ENCODE data around the gene ANK3. TPM values are rescaled to one million over a fixed set of nuclear protein-coding genes. Genes with fewer than 3 reads are reported as not detected.

Gene ANK3
- total RNA-seq, 1 experiment from 2014 or later, result 15.3 TPM

DNA sequence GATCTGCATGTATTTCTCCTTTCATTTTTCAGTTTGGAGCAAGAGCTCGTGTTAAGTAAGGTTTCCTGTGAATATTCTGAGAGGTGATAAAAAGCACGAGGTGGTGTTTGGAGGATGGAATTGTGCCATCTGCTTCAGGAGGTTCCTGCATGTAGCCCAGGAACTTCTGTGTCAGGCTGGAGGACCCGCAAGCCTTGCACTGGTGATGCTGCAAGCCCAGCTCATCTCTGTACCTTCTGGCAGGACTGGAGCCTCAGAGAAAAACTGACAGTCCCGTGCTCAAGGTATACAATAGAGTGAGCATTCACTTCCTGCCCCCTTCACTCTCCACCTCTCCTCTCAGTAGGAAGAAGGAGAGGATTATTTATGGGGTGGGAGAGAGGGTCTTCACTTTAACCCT is 242.7 kb downstream of the ANK3 start:
- Histone ChIP-seq H3K27me3 (ENCODE audit: insufficient read depth, low read length) (no peaks in the 10 kb centered on the region), H3K9me3 (ENCODE audit: control insufficient read depth in 1 of 2, insufficient read depth in 1 of 2, low read depth in 1 of 2, low read length in 2 of 2) (no peaks in the 10 kb centered on the region), H3K4me2 (ENCODE audit: low read length) (no peak overlapping the region), H3K27ac (ENCODE audit: low read depth, low read length) (no peak overlapping the region), H3K79me2 (ENCODE audit: insufficient read depth, low read length) (no peaks in the 10 kb centered on the region), H4K20me1 (ENCODE audit: insufficient read depth) (no peaks in the 10 kb centered on the region), H2AFZ (ENCODE audit: low read depth, low read length, poor library complexity, severe bottlenecking) (no peak overlapping the region), H3K4me1 (ENCODE audit: control insufficient read depth in 1 of 2, insufficient read depth in 2 of 2, low read length in 2 of 2) (peaks cover 20 to 26% of the 10 kb centered on the region in 2 experiments), H3K4me3 (replicated peaks in 1 of 2; ENCODE audit: low read depth in 1 of 2, low read length in 2 of 2) (no peak overlapping the region), H3K9me2 (ENCODE audit: insufficient read depth) (0 out of 2 replicates have a peak, but pooled peaks cover 4% of the 10 kb centered on the region), H3K36me3 (ENCODE audit: control insufficient read depth in 1 of 2, insufficient read depth in 2 of 2, low read length in 2 of 2) (no peaks in the 10 kb centered on the region), H3K9ac (ENCODE audit: low read length) (no peak overlapping the region)
- no peak for DNase-seq (ENCODE audit: low read depth, low spot score)
- no peak for ATAC-seq
- BruUV-seq (replicated peaks), result no TSS peak
- CTCF ChIA-PET, result no interaction called here
- TF ChIP-seq EGR1 (IDR thresholded peaks at IDR 0.05; ENCODE audit: low read depth) (no peak), ELF1 (IDR thresholded peaks at IDR 0.05; ENCODE audit: borderline replicate concordance, low read depth) (no peak), EZH2phosphoT487 (IDR thresholded peaks at IDR 0.05; ENCODE audit: borderline replicate concordance) (no peak), RAD21 (IDR thresholded peaks at IDR 0.05; ENCODE audit: low read depth) (no peak), YY1 (IDR thresholded peaks at IDR 0.05; ENCODE audit: extremely low read depth, insufficient replicate concordance, low read depth, low read length) (no peak), CEBPB (IDR thresholded peaks at IDR 0.05; ENCODE audit: low read depth) (no peak), JUND (IDR thresholded peaks at IDR 0.05) (no peak), POLR2A (IDR thresholded peaks at IDR 0.05; ENCODE audit: borderline replicate concordance, extremely low read depth, insufficient read depth, insufficient read length) (no peak), SIN3A (IDR thresholded peaks at IDR 0.05; ENCODE audit: low read depth) (no peak)
- TF ChIP-seq, protein P1, sequence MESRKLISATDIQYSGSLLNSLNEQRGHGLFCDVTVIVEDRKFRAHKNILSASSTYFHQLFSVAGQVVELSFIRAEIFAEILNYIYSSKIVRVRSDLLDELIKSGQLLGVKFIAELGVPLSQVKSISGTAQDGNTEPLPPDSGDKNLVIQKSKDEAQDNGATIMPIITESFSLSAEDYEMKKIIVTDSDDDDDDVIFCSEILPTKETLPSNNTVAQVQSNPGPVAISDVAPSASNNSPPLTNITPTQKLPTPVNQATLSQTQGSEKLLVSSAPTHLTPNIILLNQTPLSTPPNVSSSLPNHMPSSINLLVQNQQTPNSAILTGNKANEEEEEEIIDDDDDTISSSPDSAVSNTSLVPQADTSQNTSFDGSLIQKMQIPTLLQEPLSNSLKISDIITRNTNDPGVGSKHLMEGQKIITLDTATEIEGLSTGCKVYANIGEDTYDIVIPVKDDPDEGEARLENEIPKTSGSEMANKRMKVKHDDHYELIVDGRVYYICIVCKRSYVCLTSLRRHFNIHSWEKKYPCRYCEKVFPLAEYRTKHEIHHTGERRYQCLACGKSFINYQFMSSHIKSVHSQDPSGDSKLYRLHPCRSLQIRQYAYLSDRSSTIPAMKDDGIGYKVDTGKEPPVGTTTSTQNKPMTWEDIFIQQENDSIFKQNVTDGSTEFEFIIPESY (IDR thresholded peaks at IDR 0.05; ENCODE audit: extremely low read depth, insufficient replicate concordance, low read length), result no peak
- TF ChIP-seq, protein P2, sequence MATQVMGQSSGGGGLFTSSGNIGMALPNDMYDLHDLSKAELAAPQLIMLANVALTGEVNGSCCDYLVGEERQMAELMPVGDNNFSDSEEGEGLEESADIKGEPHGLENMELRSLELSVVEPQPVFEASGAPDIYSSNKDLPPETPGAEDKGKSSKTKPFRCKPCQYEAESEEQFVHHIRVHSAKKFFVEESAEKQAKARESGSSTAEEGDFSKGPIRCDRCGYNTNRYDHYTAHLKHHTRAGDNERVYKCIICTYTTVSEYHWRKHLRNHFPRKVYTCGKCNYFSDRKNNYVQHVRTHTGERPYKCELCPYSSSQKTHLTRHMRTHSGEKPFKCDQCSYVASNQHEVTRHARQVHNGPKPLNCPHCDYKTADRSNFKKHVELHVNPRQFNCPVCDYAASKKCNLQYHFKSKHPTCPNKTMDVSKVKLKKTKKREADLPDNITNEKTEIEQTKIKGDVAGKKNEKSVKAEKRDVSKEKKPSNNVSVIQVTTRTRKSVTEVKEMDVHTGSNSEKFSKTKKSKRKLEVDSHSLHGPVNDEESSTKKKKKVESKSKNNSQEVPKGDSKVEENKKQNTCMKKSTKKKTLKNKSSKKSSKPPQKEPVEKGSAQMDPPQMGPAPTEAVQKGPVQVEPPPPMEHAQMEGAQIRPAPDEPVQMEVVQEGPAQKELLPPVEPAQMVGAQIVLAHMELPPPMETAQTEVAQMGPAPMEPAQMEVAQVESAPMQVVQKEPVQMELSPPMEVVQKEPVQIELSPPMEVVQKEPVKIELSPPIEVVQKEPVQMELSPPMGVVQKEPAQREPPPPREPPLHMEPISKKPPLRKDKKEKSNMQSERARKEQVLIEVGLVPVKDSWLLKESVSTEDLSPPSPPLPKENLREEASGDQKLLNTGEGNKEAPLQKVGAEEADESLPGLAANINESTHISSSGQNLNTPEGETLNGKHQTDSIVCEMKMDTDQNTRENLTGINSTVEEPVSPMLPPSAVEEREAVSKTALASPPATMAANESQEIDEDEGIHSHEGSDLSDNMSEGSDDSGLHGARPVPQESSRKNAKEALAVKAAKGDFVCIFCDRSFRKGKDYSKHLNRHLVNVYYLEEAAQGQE (IDR thresholded peaks at IDR 0.05; ENCODE audit: low read depth), result no peak
- TF ChIP-seq, protein P3, sequence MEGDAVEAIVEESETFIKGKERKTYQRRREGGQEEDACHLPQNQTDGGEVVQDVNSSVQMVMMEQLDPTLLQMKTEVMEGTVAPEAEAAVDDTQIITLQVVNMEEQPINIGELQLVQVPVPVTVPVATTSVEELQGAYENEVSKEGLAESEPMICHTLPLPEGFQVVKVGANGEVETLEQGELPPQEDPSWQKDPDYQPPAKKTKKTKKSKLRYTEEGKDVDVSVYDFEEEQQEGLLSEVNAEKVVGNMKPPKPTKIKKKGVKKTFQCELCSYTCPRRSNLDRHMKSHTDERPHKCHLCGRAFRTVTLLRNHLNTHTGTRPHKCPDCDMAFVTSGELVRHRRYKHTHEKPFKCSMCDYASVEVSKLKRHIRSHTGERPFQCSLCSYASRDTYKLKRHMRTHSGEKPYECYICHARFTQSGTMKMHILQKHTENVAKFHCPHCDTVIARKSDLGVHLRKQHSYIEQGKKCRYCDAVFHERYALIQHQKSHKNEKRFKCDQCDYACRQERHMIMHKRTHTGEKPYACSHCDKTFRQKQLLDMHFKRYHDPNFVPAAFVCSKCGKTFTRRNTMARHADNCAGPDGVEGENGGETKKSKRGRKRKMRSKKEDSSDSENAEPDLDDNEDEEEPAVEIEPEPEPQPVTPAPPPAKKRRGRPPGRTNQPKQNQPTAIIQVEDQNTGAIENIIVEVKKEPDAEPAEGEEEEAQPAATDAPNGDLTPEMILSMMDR (IDR thresholded peaks at IDR 0.05 in 2 of 3, conservative IDR thresholded peaks at IDR 0.05 in 1 of 3; ENCODE audit: borderline replicate concordance in 1 of 3, insufficient read depth in 1 of 3, low read depth in 2 of 3, low read length in 2 of 3), result no peak
- intact Hi-C loops (cut with micrococcal nuclease), result no loop called here
- POLR2A ChIA-PET, result no interaction called here
- RAD21 ChIA-PET (ENCODE audit: low non-redundant PET in 1 of 2, low total read pairs in 2 of 2, uncharacterized antibody in 2 of 2, unreplicated experiment in 2 of 2), result no interaction called here
